Erythroblast (primary cell): ENCODE measurements around the gene TMEM131L.

Source experiments
- GATA1 ChIP-seq: IDR thresholded peaks from 2 replicates; pipeline ENCODE4 v1.6.1; 2011; ENCODE audit warnings: low read depth, mild to moderate bottlenecking, control low read depth, low read length, moderate library complexity
- POLR2A ChIP-seq: IDR thresholded peaks from 2 replicates; pipeline ENCODE4 v1.6.1; 2011; ENCODE audit warnings: mild to moderate bottlenecking, low read length

DNA sequence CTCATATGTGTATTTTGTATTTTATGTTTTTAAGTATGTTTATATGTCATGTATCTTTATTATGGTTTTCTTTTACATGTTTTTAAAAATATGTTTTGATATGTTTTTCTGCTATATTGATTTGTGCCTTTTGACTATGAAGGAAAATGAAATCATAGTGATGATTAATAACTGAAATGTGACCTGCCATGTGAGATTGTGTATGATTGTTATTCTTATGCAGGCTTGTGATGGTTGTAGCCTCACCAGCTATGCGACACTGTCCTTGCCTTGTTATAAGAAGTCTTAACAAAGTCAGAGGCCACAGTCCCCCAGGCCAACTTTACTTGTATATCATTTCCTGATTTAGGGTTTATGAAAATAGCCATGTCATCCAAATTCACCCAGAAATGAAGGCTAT lies 83.2 kb downstream of the TMEM131L start:
- no peak for TF ChIP-seq POLR2A
- no peak for TF ChIP-seq GATA1
